NCI-H2227 (cell line): ENCODE results near the gene CNOT4.
A peak's percentile ranks its signal among the peaks of the same experiment; 100 is the strongest.
"Not testable (repeated sequence)": the region's sequence is repeated elsewhere in the genome, so short reads cannot be mapped to it uniquely, and the experiment has no call there.

ENCODE experiments used
- DNase-seq: peaks from one replicate; lab custom pipeline; 2025; ENCODE audit not compliant: unreplicated experiment; lab: John Stamatoyannopoulos, UW

Gene CNOT4

DNA sequence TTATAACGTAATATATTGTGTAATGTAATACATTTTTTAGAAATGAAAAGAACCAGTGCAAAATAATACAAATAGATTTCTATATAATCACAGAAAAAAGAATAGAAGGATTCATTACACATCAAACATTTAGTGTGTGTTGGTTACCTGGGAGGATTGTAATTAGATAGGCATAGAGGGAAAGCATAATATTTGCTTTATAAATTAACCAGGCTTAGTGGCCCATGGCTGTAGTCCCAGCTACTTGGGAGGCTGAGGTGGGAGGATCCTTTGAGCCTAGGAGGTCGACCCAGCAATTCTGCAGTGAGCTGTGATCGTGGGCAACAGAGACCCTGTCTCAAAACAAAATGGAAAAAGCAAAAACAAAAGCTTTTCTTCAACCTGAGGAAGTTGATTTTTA is 5.0 kb upstream of the CNOT4 start:
- DNase-seq, result no peak

DNA sequence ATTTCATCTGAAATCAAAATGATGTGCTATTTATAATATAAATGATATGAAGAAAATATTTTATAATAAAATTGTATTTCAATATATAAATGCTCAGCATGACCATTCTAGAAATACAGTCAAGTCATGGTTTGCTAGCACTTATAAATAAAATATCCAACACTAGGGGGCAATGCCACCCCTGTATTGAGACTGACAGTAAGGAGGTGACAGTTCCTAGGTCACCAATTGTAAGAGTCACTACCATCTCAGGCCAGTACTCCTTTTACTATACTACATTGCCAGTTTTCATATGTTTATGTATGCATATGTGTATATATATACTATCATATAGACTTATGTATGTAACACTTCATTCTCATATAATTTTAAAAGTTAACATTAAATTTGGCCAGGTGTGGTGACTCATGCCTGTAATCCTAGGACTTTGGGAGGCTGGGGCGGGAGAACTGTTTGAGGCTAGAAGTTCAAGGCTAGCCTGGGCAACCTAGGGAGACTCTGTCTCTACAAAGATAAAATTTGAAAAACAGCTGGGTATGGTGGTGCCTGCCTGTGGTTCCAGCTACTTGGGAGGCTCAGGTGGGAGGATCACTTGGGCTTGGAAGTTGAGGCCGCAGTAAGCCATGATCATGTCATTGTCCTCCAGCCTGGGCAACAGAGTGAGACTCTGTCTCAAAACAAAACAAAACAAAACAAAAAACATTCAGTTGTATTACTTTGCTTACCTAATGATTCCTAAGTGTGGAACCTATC is 2.4 kb upstream of the CNOT4 start:
- DNase-seq, result peak; percentile 66

DNA sequence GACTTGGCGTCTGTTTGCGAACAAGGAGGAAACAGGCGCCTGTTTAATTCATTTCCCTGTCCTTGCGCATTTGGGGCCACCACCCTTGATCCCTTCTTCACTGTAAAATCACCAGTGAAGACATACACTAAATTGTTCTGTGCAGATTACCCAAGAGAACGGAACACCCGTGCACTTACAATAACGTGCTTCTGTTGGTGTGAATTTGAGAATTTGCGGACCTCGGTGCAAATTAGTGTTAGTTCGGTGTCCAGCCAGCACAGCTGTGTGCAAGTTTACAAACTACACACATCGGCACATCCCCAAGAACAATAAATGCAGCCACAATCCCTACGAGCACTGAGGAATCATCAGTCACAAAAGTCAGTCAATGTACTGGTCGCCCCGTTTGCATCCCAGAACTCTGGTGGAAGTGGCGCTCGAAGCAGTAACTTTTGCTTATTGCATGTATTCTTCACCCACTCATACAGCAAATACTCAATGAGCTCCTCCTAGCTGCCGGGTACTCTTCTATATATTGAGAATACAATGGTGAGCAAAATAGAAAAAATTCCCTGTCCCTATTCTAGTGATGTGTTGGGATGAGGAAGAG is 786 bp upstream of the CNOT4 start:
- no peak for DNase-seq

DNA sequence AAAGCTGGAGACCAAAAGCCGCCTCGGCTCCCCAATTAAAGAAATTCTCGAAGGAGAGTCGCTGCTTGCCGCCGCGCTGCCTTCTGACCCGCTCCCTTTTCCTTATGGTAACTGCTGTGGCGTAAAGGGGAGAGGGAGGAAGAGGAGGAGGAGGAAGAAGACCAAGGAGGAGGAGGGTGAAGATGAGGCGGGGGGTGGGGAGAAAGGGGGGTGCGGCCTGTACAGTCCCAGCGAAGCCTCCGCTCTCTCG is 388 bp downstream of the CNOT4 start:
- no peak for DNase-seq

DNA sequence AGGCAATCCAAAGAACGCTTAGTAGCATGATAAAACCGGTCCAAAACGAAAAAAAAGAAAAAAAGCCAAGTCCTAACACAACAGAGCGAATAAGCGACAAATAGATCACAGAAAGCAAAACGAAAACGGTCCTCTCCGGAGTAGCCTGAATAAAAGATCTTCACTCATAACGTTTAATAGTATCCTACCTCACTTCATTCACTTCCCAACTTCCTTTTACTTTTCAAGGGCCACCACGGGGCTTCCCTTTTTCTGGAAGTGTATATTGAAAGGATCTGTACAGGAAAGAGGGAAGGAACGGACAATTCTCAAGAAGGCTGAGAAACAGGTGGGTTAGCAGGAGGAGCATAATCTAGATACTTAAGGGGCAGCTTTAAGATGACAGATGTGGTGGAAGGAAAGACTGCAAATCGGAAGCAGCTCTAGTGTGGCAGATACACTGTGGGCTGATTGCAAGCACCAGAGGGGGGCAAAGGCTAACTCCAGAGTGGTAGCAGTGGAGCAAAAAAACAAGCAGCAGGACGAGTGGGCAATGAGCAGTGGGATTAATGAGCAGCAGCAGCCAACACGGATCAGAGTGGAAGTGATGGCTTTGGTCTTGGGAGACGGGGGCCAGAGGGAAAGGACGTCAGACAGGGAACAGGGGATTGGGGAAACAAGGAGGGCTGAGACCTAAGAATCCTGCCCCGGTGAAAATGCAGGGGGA is 866 bp downstream of the CNOT4 start:
- DNase-seq, result peak; percentile 47

DNA sequence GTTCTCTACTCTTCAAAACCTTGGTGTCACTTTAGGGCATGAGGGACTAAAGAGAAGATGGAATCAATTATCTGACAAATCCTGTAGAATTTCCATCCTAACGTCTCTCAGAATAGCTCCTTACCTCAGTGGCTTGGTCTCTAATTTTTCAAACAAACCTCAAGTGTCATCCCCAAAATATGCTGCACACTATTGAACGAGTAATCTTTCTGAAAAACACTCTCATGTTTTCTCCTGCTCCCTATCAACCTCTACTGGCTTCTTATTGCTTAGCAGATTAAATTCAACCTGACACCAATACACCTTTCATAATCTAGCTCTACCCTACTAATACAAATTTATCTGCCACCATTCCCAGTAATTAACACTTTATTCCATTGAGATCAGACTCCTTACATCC is 8.5 kb downstream of the CNOT4 start:
- DNase-seq, result no peak

DNA sequence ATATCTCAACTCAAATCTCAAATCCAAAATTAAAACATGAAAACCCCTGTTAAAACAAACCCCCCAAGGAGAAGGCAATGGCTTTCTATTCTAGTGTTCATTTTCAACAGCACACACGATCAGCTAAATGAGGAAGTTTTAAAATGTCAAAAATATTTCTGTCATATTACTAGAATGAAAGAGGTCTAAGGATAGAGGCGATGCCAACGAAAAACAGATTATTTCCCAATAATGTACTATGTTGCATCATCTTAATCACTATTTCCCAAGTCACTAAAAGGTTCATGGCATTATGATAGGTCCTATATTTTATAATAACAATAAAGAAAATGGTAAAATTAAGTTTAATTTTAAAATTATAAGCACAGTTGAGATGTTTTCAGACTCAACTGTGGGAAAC is 10.1 kb downstream of the CNOT4 start:
- DNase-seq, result no peak

DNA sequence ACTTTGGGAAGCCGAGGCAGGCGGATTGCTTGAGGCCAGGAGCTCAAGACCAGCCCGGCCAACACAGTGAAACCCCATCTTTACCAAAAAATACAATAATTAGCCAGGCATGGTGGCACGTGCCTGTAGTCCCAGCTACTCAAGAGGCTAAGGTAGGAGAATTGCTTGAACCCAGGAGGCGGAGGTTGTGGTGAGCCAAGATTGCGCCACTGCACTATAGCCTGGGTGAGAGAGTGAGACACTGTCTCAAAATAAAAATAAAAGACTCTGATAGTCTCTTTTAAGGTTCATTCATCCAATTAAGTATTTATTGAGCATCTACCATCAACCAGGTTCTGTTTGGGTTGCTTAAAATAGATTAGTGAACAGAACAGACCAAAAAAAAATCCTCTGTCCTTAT is 12.7 kb downstream of the CNOT4 start:
- DNase-seq, result not testable (repeated sequence)

DNA sequence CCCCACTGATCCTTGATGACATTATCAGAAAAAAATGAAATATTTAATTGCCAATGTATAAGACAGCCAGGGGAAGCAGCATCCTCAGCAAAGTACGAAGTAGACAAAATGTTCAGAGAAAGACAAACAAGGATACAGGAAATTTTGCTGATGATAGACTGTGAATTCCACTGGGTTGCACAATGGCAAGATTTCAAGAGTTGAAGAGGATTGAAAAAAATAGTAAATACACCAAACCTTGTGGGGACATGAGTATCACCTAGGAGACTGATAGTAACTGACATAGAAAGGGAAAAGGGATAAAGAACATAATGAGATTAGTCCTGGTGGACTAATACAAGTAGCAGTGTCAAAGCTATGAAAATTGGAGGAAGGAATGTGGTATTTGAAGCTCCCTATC is 16.5 kb downstream of the CNOT4 start:
- DNase-seq, result no peak

DNA sequence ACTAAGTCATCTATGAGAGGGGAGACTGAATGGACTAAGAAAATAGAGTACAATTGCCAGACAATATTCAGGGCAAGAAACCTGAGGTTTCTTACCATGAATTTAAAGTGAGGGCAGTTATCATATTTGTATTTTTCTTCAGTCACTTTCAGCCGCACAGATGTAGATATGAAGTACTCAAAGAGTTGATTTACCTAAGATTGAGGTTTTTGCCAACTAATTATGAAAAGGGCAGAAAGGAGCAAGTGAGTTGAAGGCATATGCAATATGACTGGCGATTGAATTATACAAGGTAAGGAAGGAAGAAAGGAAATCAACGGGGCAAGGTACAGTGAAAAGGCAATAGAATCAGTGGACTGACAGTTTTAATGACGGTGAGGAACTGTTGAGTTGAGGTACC is 17.8 kb downstream of the CNOT4 start:
- no peak for DNase-seq

DNA sequence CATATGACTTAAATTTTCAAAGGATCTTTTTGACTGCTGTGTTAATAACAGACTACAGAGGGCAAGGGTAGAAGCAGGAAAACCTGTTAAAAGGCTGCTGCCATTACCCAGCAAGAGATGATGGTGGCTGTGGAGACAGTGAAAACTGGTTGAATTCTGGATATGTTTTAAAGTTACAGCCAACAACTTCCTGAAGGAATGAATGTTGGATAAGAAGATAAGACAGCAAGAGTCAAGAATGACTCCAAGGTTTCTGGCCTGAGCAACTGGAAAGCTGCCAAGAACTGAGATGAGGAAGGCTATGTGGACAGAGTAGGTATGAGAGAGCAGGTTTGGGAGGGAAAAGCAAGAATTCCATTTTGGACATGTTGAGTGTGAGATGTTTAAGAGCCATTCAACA is 19.1 kb downstream of the CNOT4 start:
- DNase-seq, result peak; percentile 20

DNA sequence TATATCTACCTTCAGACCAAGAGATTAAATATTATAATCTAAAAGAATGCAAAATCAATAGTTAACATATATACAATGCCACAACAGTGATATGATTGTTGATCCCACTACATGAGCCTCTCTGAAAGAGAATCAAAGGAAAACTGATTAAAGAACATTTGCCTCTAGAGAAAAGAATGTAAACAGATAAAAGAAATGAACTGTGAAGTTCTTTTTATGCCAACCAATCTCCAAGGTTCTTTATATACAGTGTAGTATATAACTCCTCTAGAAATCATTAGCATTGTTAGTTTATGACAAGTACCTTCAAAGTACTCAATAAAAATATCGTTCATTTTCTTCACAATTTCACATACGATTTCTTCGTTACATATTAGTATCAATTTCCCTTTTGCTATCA is 20.1 kb downstream of the CNOT4 start:
- DNase-seq, result no peak

DNA sequence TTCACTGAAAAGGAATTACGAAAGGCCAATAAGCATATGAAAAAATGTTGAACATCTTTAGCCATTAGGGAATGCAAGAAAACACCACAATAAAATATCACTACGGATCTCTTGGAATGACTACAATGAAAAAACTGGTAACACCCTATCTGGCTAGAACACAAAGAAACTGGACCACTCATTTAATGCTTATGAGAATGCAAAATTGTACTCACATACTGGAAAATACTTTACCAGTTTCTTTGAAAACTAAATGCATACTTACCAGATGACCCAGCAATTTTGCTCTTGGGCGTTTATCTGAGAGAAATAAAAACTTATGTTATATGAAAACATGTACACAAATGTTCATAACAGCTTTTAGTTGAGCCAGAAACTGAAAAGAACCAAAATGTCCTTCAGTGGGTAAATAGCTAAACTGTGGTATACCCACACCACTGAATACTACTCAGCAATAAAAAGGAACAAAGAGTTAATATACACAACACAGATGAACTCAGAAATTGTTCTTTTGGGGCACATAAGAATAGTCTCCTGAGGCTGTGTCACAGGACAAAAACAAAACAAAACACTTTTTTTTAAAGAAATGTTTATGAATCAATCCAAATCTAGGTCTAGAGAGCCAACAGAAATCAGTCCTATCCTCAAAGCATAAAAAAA is 23.5 kb downstream of the CNOT4 start:
- no peak for DNase-seq

DNA sequence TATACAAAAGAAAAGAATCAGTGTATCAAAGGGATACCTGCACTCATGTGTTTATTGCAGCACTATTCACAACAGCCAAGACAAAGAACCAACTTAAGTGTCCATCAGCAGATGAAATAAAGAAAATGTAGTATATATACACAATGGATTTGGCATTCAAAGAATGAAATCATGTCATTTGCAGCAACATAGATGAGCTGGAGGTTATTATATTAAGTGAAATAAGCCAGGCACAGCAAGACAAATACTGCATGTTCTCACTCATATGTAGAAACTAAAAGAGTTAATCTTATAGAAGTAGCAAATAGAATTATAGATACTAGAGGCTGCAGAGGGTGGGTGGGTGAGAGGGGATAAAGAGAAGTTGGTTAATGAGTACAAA is 28.3 kb downstream of the CNOT4 start:
- DNase-seq, result no peak

DNA sequence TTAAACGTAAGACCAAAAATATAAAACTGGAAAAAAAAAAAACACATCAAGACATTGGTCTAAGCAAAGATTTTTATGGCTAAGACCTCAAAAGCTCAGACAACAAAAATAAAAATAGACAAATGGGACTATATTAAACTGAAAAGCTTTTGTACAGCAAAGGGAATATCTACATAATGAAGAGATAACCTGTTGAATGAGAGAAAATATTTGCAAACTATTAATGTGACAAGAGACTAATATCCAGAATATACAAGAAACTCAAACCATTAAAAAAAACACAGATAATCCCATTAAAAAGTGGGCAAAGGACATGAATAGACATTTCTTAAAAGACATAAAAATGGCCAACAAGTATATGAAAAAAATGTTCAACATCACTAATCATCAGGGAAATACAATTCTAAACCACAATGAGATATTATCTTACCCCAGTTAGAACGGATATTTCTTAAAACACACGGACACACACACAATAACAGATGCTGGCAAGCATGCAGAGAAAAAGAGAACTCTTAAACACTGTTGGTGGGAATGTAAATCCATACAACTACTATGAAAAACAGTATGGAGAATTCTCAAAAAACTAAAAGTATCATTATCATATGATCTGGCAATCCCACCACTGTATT is 28.8 kb downstream of the CNOT4 start:
- no peak for DNase-seq

DNA sequence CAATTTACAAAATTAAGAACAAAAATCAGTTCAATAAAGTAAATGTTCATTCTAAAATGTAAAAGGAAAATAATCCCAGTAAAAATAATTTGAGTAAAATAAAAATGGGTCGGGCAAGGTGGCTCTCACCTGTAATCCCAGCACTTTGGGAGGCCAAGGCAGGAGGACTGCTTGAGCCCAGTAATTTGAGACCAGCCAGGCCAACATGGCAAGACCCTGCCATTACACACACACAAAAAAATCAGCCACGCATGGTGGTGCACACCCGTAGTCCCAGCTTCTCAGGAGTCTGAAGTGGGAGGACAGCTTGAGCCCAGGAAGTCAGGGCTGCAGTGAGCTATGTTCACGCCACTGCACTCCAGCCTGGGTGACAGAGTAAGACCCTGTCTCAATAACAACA is 34.4 kb downstream of the CNOT4 start:
- DNase-seq, result no peak

DNA sequence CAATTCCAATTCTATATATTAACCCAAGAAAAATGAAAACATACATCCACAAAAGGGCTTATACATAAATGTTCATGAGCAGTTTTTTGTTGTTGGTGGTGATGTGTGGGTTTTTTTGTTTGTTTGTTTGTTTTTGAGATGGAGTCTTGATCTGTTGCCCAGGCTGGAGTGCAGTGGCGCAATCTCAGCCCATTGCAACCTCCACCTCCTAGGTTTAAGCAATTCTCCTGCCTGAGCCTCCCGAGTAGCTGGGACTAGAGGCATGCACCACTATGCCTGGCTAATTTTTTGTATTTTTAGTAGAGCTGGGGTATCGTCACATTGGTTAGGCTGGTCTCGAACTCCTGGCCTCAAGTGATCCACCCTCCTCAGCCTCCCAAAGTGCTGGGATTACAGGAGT is 40.2 kb downstream of the CNOT4 start:
- not testable (repeated sequence) for DNase-seq

DNA sequence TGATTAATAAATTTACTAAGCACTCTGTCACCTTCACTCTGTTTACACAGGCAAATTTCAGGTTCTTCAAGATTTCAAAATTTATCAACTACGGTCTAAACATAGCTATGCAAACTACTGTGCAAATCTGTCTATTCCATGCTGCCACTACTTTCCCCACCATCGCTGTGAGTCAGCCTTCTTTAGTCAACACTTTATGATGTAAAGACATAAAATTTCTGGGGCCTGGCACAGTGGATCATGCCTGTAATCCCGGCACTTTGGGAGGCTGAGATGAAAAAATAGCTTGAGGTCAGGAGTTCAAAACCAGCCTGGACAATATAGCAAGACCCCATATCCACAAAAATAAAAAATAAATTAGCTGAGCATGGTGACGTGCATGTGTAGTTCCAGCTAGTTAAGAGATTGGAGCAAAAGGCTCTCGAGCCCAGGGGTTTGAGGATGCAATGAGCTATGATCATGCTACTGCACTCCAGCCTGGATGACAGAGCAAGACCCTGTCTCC is 42.6 kb downstream of the CNOT4 start:
- no peak for DNase-seq

DNA sequence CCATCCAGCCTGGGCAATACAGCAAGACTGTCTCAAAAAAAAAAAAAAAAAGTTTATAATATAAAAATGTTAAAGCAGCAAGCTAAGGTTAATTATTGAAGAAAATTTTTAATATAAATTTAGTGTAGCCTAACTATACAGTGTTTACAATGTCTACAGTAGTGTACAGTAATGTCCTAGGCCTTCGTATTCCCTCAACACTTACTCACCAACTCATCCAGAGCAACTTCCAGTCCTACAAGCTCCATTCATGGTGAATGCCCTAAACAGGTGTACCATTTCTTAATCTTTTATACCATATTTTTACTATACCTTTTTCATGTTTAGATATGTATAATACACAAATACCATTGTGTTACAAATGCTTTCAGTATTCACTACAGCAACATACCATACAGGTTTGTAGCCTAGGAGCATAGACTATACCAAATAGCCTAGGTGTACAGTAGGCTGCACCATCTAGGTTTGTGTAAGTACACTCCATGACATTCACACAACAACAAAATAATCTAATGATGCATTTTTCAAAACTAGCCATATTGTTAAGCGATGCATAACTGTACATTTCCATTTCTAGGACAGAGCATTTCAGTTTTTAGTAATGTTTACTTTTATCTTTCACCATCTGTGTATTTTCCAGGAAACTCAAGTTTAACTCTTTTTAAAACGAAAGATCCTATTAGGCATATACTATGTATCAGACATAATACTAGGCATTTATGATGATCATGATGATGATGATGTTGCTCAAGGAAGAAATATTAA is 43.3 kb downstream of the CNOT4 start:
- no peak for DNase-seq

DNA sequence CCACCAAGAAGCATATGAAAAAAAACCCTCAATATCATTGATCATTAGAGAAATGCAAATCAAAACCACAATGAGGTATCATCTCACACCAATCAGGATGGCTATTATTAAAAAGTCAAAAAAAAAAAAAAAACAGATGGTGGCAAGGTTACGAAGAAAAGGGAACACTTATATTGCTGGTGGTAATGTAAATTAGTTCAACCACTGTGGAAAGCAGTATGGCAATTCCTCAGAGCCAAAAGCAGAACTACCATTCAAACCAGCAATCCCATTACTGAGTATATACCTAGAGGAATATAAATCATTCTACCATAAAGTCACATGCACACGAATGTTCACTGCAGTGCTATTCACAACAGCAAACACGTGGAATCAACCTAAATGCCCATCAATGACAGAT is 46.0 kb downstream of the CNOT4 start:
- DNase-seq, result no peak
